NCI-H524 (cell line): ENCODE results near the gene PROM1.
A peak's percentile ranks its signal among the peaks of the same experiment; 100 is the strongest.

Experiments
- DNase-seq, 2 experiments: peaks; one replicate each; lab custom pipeline; 2025; lab: John Stamatoyannopoulos, UW

Gene PROM1

DNA sequence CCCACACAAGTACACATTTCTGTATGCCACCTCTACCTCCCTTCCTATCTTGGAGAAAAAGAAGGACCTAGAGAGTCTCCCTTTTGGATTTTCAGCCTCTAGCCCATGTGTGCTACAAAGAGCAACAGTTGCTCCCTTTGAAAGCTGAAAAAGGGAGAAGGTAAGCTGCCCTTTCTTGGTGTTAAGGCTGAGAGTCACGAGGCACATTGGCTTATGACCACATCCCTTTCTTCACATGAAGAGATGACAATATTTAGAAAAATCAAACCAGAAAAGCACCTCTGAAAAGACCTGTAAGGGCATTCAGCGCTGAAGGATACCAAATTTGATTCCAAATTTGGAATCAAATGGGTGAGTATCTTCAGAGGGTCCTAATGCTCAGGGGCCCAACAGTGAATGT lies 138.9 kb downstream of the PROM1 start:
- no peak for DNase-seq

DNA sequence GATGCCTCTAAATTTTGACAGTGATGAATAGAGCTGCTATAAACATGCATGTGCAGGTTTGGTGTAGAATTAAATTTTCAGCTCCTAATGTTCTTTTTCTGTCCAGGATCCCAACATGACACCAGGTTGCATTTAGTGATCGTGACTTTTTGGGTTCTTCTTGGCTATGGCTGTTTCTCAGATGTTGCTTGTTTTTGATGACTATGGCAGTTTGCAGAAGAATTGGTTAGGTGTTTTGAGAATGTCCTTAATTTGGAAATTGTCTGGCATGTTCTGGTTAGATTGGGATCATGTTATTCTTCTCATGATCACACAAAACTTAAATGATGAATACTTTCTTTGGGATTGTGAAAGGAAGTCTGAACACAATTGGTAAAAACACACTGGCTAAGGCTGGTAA lies 141.5 kb downstream of the PROM1 start:
- DNase-seq = no peak

DNA sequence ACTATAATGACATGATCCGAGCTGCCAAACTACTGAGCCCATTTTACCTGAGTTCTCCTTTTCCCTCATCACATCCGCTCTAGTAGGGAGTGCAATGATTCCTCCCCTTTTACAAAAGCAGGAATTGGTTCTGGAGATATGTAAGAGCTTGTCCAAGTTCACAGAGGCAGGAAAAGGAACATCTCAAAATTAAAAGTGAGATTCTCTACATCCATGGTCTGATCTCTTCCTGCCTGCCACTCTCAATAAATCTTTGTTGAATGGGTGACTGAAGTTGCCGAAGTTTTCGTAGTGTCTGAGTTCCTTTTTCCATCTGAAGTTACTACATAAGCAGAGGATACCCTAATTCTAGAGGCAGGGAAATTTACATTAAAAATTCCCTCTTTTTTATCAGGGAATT lies 145.2 kb downstream of the PROM1 start, which contains the start of gene FGFBP1:
Gene FGFBP1 (minus strand): TSS at position 101 of the 400 bp plus-strand sequence. CDS start 2,108 bp downstream, outside the sequence.
- no peak for DNase-seq

DNA sequence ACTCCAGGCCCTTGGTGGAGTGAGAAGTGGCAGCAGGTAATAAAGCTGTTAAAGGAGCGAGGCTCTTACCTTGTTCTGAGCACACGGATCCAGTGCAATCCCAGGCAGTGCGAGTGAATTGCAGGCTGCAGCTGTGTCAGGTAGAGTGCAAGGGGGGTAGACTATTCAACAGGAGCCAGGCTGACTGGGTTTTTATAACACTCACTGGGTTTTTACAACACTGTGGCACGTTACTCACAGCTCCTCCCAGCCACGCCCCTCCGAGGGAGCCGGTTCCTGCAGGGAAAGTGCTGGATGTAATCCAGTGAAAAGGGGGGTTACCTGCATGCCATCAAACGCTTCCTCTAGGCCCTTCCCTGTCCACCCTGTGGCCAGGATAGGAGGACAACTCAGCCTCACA lies 145.6 kb downstream of the PROM1 start:
- no peak for DNase-seq

DNA sequence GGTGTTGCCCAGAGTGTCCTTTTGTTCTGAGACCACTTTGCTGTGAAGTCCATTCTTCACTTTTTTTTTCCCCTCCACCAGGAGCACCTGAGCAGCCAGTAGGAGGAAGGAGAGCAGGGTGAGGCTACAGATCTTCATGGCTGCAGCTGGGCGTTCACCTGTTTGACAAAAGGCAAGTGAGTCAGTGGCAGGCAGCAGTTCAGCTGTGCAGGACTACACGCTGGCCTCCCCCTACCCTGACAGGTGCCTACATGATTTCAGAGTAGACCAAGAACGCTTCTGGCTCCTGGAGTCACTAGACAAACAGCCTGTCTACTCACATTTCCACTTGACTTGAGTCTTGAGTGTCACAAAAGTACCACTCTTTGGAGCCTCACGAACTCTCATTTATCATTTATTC lies 147.3 kb downstream of the PROM1 start:
- DNase-seq = peak in 1 of 2 experiments; percentile 57

DNA sequence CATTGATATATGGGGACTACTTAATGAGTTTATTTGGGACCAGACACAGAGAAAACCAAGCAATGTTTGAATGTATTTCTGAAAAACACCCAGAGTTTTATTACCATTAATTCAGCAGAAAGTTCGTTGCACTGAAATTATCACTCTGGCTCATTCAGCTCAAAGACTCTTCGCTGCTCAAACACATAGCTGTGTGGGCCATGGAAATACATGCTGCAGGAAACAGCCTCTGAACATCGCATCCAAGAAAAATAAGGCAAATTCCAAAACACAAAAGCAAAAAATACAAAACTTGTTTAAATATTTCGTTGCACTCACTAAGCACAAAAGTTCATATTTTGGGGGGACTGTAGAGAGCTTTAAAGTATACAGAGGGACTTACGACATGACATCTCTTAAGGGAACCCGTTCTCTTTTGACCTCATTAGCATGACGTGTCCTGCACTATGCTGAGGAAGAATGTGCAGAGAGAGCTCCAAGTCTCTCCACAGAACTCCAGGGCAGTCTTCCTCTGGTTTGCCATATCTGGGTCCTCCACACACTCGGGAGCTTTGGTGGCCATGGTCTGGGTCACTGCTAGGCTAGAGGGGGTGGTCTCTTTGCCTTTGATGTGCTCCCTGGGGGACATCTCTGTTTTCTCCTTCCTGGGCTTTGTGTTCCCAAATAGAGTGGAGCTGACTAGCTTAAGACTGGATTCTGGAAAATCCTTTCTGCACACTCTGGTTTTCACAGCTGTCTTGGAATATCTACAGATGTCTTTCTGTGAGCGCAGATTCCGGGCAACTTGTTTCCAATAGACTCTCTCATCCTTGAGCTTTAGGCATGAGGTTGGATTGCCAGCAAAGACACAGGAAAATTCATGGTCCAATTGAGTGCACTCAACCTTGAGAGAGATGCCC lies 148.1 kb downstream of the PROM1 start:
- DNase-seq = no peak

DNA sequence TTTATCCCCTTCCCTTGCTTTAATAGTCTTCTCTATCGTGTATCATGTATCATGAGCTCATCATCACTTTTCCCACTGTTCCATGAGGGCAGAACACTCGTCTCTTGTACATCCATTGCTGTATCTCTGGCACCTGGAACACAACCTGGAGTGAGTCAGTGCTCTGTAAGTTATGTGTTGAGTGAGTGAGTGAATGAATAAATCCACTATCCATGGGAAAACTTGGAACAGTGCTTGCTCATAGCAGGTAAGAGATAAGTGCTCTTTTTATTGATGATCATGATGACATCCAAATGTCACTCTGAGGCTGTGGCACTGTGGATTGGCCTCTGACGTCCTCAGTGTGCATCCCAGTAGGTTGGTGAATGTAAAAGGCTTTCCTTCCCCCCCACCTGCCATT lies 149.6 kb downstream of the PROM1 start:
- no peak for DNase-seq

DNA sequence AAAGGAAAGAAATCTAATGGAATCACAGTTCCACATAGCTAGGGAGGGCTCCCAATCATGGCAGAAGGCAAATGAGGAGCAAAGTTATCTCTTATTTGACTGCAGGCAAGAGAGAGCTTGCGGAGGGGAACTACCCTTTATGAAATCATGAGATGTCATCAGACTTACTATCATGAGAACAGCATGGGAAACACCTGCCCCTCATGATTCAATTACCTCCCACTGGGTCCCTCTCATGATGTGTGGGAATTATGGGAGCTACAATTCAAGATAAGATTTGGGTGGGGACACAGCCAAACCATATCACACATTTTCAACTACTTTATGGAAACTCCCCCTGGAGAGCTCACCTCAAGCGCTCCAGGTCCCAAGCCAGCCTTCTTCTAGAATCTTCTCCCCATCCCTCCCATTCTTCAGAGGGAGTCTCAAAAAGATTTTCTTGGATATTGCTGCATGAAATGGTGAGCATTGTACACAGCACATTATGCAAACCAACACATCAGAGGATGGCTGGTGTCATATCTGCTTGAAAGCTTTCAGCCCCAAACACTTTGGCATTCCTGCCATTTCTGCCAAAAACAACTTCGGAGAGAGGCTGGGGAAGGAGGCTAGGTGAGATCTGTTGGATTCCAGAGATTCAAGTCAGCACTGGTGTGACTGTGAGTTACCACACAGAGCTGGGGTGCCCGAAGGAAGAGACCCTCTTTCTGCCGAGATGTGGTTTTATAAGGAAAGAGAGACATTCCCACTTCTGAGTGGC lies 152.2 kb downstream of the PROM1 start:
- no peak for DNase-seq

DNA sequence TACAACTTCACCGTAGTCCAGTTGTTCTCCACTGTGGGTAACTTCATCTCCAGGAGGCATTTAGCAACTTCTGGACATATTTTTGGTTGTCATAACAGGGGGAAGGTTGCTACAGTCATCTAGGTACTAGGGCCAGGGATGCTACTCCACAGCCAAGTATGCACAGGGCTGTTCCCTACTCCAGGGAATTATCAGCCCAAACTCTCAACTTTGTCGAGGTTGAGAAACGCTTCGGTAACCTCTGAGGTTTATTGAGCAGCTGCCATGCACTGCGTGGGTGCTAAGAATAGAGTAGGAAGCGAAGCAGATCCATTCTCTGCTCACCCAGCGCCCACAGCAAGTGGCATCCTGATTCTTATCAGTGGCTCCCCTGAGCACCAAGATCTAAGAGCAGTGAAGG lies 153.5 kb downstream of the PROM1 start:
- DNase-seq = no peak

DNA sequence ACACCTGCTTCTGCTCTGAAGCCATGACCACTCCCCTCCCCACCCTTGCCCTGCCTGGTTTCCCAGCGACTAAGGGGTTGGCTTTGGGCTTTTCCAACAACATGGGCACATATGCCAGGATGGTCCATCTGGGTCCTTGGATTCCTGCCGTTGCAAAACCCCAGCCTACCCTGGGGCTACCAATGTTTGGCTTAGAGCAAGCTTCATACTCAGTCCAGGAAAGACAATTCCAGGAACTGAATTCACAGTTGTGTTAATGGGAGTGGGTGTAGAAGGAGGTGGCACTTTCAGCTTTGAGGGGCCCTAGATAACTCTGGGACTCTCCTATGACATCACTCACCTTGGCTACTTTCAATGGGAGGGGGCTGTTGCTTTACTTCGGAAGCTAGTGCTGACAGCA lies 154.3 kb downstream of the PROM1 start:
- DNase-seq = no peak

DNA sequence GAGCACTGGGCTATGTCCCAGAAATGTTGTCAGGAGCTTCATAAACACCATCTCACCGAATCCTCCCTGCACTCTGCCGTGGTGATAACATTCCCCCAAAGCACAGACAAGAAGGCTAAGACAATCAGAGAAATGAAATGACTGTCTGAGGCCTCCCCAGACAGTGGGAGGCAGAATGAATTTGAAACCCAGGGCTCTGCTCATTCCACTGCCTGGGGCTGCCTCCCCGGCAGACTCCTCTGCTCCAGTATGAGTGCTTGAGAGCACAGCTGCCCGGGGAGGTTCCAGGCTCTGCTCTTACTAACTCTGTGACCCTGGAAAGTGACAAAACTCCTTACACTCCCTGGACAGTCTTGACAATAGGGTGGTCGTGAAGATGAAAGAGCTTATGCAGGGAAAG lies 154.9 kb downstream of the PROM1 start:
- DNase-seq = no peak

DNA sequence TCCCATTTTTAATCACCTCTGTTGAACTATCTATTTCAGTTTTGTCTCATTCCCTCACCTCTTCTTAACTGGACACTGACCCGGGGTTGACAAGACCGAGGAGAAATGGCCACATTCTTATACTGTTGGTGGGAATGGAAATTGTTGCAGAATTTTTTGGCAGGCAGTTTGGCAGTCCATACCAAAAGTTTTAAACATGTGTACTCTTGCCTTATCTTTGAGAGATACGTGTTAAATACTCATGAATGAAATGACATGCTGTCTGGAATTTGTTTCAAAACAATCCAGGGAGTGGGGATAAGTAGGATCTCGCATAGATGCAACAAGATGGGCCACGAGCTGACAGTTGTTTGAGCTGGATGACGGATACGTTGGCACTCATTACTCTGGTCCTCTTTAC lies 157.3 kb downstream of the PROM1 start:
- no peak for DNase-seq

DNA sequence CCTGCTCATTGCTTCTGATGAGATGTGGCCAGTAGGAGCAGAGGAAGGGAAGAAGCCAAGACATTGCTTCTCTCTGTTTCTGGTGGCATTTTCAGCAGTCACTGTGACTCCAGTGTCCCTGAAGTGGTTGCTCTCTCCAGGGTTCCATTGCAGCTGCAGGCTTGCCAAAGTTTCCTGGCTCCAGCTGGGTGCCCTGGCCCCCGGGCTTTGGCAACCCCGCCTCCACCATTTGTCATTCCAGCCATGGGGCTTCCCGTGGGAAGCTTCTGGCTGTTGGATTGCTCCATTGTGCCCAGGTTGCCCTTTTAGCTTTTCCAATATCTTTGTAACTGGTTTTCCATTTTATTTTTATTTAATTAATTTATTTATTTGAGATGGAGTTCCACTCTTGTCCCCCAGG lies 158.0 kb downstream of the PROM1 start:
- DNase-seq = no peak

DNA sequence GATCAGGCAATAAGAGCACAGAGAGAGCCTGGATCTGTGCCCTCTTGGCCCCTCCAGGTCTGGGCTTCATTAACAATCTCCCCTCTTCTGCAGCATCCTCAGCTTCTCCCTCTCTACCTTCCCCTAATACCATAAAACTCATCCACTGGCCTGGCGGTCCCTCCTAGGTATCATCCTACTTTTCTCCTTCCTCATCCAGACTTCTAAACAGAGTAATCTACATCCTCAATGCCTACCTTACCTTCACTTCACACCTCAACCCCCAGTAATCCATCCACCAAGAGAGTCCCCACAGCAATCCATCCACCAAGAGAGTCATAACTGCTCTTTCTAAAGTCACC lies 162.3 kb downstream of the PROM1 start:
- no peak for DNase-seq

DNA sequence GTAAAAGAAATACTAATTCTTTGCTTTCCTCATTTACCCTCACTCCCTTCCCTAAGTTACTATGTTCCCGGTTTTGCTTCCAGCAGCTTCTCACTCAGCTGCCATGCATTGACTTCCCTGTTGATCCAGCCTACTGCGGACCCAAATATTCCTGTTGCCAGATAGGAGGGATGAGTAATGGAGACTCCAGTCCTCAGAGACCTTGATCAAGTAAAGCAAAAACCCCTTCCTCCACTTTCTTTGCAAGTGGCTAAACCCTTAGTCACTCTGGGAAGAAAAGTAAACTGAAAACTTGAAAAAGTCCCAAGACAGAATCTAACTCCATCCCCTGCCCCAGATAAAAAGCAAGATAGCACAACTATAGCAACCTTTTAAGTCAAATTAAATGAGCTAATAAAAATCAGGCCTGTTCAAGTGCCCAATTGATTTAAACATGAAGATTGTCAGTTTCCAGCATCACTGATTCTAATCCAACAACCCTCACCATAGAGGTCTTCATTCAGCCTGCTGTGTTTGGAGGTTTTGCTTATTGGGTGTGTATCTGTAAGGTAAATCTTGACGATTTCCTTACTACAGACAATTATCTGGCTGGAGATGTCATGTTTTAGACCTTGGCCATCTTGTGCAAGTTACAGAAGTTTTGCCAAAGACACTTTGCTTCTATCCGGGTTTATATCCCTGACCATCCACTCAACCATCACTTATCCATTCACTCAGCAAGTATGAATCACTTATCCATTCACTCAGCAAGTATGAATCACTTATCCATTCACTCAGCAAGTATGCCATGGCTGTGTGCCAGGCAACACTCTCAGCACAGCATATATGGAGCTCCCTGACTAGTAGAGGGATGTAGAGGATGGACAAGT lies 162.9 kb downstream of the PROM1 start:
- peak in 1 of 2 experiments; percentile 8 for DNase-seq

DNA sequence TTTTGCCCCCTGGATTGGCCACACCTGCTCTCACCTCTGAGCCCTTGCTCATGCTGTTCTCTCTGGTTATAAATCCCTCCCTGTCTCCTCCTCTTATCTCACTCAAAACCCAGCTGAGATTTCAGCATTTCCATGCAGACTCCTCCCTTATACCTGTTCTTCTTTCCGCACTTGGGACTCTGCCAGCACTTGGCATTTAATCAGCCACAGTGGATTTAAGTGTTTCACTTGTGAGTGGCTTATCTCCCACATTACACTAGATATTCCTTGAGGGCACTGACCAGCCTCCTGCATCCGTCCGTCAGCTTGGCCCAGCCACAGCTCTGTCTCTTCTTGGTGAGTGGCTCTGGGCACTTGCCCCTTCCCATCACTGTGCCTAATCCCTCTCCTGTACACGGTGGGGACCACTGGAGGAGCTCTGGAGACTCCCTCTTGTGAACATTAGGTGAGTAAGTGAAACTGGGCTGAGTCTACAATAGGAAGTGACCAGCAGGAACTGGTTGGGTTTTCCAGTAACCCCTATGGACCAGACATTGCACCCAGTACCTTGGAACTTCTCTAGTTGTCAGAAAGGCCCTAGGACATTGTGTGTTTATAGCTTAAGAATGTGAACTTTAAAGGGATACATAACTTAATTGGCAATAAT lies 165.2 kb downstream of the PROM1 start:
- peak in 1 of 2 experiments; percentile 12 for DNase-seq
